ENCODE measurements around the gene AP2B1. TPM values are rescaled to one million over a fixed set of nuclear protein-coding genes. Genes with fewer than 3 reads are reported as not detected.

Gene AP2B1
- total and polyA plus RNA-seq, 8 donors = 21.6 to 171 (median 57.2) TPM

- Histone ChIP-seq H3K4me1 (peaks cover 23 to 37% (median 29%) of the 10 kb centered on the region in 4 donors), H3K27ac (no peak overlapping the region), H3K36me3 (peaks cover 0 to 14% (median 10%) of the 10 kb centered on the region in 4 donors), H3K4me3 (peak overlapping the region in 2 of 4 donors; percentile 76 to 84), H3K27me3 (no peaks in the 10 kb centered on the region), H3K9me3 (no peaks in the 10 kb centered on the region)
- no peak for TF ChIP-seq EP300 (IDR thresholded peaks at IDR 0.05)
- intact Hi-C loops (cut with DNase I; ENCODE audit: low total_unique reads) = no loop called here
- DNase-seq = no peak
- WGBS, 5 donors = 30 to 68% (median 54%) methylated on average over 2 of the region's 2 CpGs
Measured at GRCh38 chr17:35569405-35569804, 17.7 kb upstream of the AP2B1 start.

- Histone ChIP-seq H3K9me3 (no peaks in the 10 kb centered on the region), H3K4me1 (peaks cover 16 to 33% (median 23%) of the 10 kb centered on the region in 4 donors), H3K27me3 (no peaks in the 10 kb centered on the region), H3K27ac (no peak overlapping the region), H3K4me3 (no peak overlapping the region), H3K36me3 (peaks cover 0 to 33% (median 31%) of the 10 kb centered on the region in 4 donors)
- no peak for DNase-seq
- intact Hi-C loops (cut with DNase I; ENCODE audit: low total_unique reads) = no loop called here
- TF ChIP-seq EP300 (IDR thresholded peaks at IDR 0.05) (no peak), CTCF (IDR thresholded peaks at IDR 0.05) (no peak), POLR2AphosphoS5 (IDR thresholded peaks at IDR 0.05) (no peak), POLR2A (IDR thresholded peaks at IDR 0.05) (no peak)
- 81 to 97% (median 93%) methylated on average over 3 of the region's 3 CpGs for WGBS, 5 donors
Measured at GRCh38 chr17:35575759-35576158, 11.4 kb upstream of the AP2B1 start.

GRCh38 chr17:35577830-35578196 is 9.3 kb upstream of the AP2B1 start:
- Histone ChIP-seq H3K36me3 (peaks cover 0 to 32% (median 29%) of the 10 kb centered on the region in 4 donors), H3K4me3 (peak overlapping the region; percentile 58 to 74 (median 68)), H3K27ac (peak overlapping the region; percentile 89 to 95 (median 91)), H3K9me3 (no peaks in the 10 kb centered on the region), H3K4me1 (peaks cover 16 to 25% (median 18%) of the 10 kb centered on the region in 4 donors), H3K27me3 (no peaks in the 10 kb centered on the region)
- intact Hi-C loops (cut with DNase I; ENCODE audit: low total_unique reads) = no loop called here
- TF ChIP-seq CTCF (IDR thresholded peaks at IDR 0.05) = no peak
- no peak for TF ChIP-seq EP300 (IDR thresholded peaks at IDR 0.05)
- TF ChIP-seq POLR2A (IDR thresholded peaks at IDR 0.05) = no peak
- no peak for TF ChIP-seq POLR2AphosphoS5 (IDR thresholded peaks at IDR 0.05)
- peak in 1 of 2 donors; percentile 59 for DNase-seq
- 2 to 3% (median 2%) methylated on average over 8 of the region's 8 CpGs for WGBS, 5 donors

- Histone ChIP-seq H3K4me3 (peak within 1 kb of the TSS; percentile 58 to 74 (median 68)), H3K9me3 (no peaks in the 10 kb centered on the region), H3K27me3 (no peaks in the 10 kb centered on the region), H3K4me1 (peaks cover 16 to 25% (median 18%) of the 10 kb centered on the region in 4 donors), H3K27ac (peak within 1 kb of the TSS; percentile 89 to 95 (median 91)), H3K36me3 (peaks cover 0 to 30% (median 28%) of the 10 kb centered on the region in 4 donors)
- 0 to 1% (median 0%) methylated on average over 35 to 45 of the region's 45 CpGs for WGBS, 5 donors
- TF ChIP-seq EP300 (IDR thresholded peaks at IDR 0.05) = no peak
- peak; percentile 52 to 89 (median 88) for TF ChIP-seq POLR2AphosphoS5 (IDR thresholded peaks at IDR 0.05)
- intact Hi-C loops (cut with DNase I; ENCODE audit: low total_unique reads) = no loop called here
- peak; percentile 88 to 97 for DNase-seq
Measured at GRCh38 chr17:35578197-35578928, 8.8 kb upstream of the AP2B1 start, which contains the start of gene PEX12. PEX12 (minus strand) TSS chr17:35578571; CDS start chr17:35578021, 550 bp downstream.

GRCh38 chr17:35578929-35579432 is 8.1 kb upstream of the AP2B1 start:
- Histone ChIP-seq H3K4me1 (peaks cover 16 to 25% (median 18%) of the 10 kb centered on the region in 4 donors), H3K27ac (peak overlapping the region; percentile 89 to 95 (median 91)), H3K36me3 (peaks cover 0 to 28% (median 23%) of the 10 kb centered on the region in 4 donors), H3K27me3 (no peaks in the 10 kb centered on the region), H3K9me3 (no peaks in the 10 kb centered on the region), H3K4me3 (peak overlapping the region; percentile 58 to 74 (median 68))
- 2 to 4% (median 3%) methylated on average over 11 of the region's 11 CpGs for WGBS, 5 donors
- DNase-seq = peak in 1 of 2 donors; percentile 26
- TF ChIP-seq POLR2AphosphoS5 (IDR thresholded peaks at IDR 0.05) (no peak), CTCF (IDR thresholded peaks at IDR 0.05) (no peak), EP300 (IDR thresholded peaks at IDR 0.05) (no peak), POLR2A (IDR thresholded peaks at IDR 0.05) (no peak)
- intact Hi-C loops (cut with DNase I; ENCODE audit: low total_unique reads) = no loop called here

Measured in stomach (tissue), 9 donors.